DOHH2 (cell line): ENCODE results near the gene SEC22C.

Source experiments
- CTCF ChIP-seq: fragments of 200-600 bp; sonication (generic); IDR thresholded peaks from one replicate; pipeline ENCODE4 v1.5.1; 2014; ENCODE audit warnings: antibody characterized with exemption, mild to moderate bottlenecking, low read depth, low read length; ENCODE audit not compliant: poor library complexity, severe bottlenecking
- EZH2phosphoT487 ChIP-seq: fragments of 200-600 bp; sonication (generic); IDR thresholded peaks from 2 replicates; pipeline ENCODE4 v1.6.1; 2017; ENCODE audit warnings: borderline replicate concordance, mild to moderate bottlenecking, antibody characterized with exemption, low read length, moderate library complexity, mixed read lengths

- no peak for TF ChIP-seq CTCF
- TF ChIP-seq EZH2phosphoT487: no peak
Measured at GRCh38 chr3:42544492-42545283, 37.1 kb downstream of the SEC22C start.
